ENCODE data around the gene LRRIQ3.

DNA sequence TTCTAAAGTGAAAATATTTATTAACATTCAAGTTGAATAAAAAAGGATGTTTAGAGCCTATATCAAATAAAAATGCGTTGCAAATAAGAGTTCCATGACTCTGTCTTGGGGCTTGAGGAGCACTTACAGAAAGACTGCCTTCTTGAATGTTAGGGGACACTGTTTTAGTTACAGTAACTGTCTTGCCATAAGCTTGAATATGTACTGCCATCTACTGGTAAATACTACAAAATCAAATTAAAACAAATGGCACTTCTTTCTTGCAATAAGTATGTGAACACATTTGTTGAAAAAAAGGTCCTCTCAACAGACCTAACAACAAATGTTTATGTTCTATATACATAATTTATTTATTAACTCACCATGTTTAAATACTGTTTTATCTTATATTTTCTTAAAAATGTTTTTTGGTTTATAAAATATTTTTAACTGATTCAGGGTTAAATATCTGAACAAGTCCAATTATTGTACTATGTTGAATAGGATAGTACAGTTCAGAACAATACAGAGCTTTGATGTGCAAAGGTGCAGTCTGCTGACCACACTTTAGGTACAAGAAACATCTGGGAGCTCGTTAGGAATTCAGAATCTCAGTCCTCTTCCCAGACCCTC lies 199.5 kb downstream of the LRRIQ3 start:
- TF ChIP-seq NR3C1 (CRISPR knock-in tag; conservative IDR thresholded peaks at IDR 0.05; ENCODE audit: low read depth): no peak
- no peak for TF ChIP-seq CBFB (CRISPR knock-in tag; IDR thresholded peaks at IDR 0.05; ENCODE audit: low read depth)
- no peak for TF ChIP-seq TCF7 (CRISPR knock-in tag; IDR thresholded peaks at IDR 0.05; ENCODE audit: low read depth)
- TF ChIP-seq CTCF (IDR thresholded peaks at IDR 0.05): 0 out of 2 replicates have a peak, but pooled peaks have one; percentile 20

Measured in WTC11 (cell line).